ENCODE results near the gene ATP2B1.
A peak's percentile ranks its signal among the peaks of the same experiment; 100 is the strongest.

ATP2B1 gene

GRCh38 chr12:89636052-89636775 lies 72.4 kb downstream of the ATP2B1 start:
- H3K27ac ChIP-seq (ENCODE audit: poor library complexity, severe bottlenecking) = peak overlapping the region; percentile 43

GRCh38 chr12:89634508-89634907 lies 74.1 kb downstream of the ATP2B1 start:
- no peaks in the 10 kb centered on the region for H3K9me3 ChIP-seq (ENCODE audit: severe bottlenecking)
- TF ChIP-seq CTCF (IDR thresholded peaks at IDR 0.05; ENCODE audit: poor library complexity, severe bottlenecking) = no peak
- no peak overlapping the region for H3K4me3 ChIP-seq (ENCODE audit: severe bottlenecking)
- ATAC-seq (ENCODE audit: low read depth) (no peak), DNase-seq (ENCODE audit: low spot score) (no peak)
- peaks cover 15% of the 10 kb centered on the region for H3K4me1 ChIP-seq (ENCODE audit: insufficient read depth, poor library complexity, severe bottlenecking)
- no peaks in the 10 kb centered on the region for H3K27me3 ChIP-seq (ENCODE audit: insufficient read depth, poor library complexity, severe bottlenecking)
- H3K27ac ChIP-seq (ENCODE audit: poor library complexity, severe bottlenecking) = no peak overlapping the region
- peaks cover 56% of the 10 kb centered on the region for H3K36me3 ChIP-seq (ENCODE audit: low read depth)

More at GRCh38 chr12:89636052-89636775, 72.4 kb downstream of the ATP2B1 start:
- H3K27me3 ChIP-seq (ENCODE audit: insufficient read depth, poor library complexity, severe bottlenecking) = no peaks in the 10 kb centered on the region
- no peak overlapping the region for H3K4me3 ChIP-seq (ENCODE audit: severe bottlenecking)
- peaks cover 51% of the 10 kb centered on the region for H3K36me3 ChIP-seq (ENCODE audit: low read depth)
- ATAC-seq (ENCODE audit: low read depth) (peak; percentile 82), DNase-seq (ENCODE audit: low spot score) (no peak)
- no peak for TF ChIP-seq CTCF (IDR thresholded peaks at IDR 0.05; ENCODE audit: poor library complexity, severe bottlenecking)
- no peaks in the 10 kb centered on the region for H3K9me3 ChIP-seq (ENCODE audit: severe bottlenecking)
- peaks cover 15% of the 10 kb centered on the region for H3K4me1 ChIP-seq (ENCODE audit: insufficient read depth, poor library complexity, severe bottlenecking)

DNA sequence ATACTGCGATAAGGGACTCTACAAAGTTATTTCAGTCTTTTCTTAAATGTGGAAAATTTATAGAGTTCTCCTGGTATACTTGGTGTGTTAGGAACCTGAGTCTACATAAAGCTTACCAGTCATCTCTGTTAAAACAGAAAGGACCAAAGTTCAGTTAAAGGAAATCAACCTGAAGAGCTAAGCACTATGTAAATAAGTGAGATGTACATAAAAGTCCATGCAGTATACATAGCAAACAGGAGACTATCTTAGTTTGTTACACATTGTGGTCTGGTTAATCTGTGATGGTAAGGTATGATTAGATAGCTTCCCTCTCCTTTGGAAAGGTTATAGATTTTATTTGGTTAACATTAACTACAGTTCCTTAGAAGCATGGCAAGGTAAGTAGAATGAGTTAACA lies 75.9 kb downstream of the ATP2B1 start:
- H3K27me3 ChIP-seq (ENCODE audit: insufficient read depth, poor library complexity, severe bottlenecking) = no peaks in the 10 kb centered on the region
- H3K36me3 ChIP-seq (ENCODE audit: low read depth) = peaks cover 61% of the 10 kb centered on the region
- H3K4me3 ChIP-seq (ENCODE audit: severe bottlenecking) = no peak overlapping the region
- H3K4me1 ChIP-seq (ENCODE audit: insufficient read depth, poor library complexity, severe bottlenecking) = peaks cover 15% of the 10 kb centered on the region
- H3K9me3 ChIP-seq (ENCODE audit: severe bottlenecking) = no peaks in the 10 kb centered on the region
- H3K27ac ChIP-seq (ENCODE audit: poor library complexity, severe bottlenecking) = no peak overlapping the region
- DNase-seq (ENCODE audit: low spot score) (no peak), ATAC-seq (ENCODE audit: low read depth) (no peak)
- no peak for TF ChIP-seq CTCF (IDR thresholded peaks at IDR 0.05; ENCODE audit: poor library complexity, severe bottlenecking)

DNA sequence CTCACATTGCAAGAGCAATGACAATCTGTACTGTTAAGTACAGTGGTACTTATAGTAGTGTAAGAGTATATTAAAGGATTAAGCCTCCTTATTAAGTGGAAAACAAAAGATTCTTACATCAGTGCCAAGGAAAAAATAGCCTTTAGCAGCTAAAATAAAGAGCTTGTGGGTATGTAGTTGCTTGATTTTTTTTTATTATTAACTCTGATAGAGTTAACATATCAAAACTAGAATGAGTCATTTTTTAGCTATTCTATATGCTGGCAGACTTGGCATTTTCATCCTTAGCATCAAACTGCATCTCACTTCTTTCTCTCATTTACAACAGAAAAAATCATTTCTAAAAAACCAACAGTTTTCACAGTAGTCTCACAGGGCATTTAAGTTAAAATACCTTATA lies 86.5 kb downstream of the ATP2B1 start:
- Histone ChIP-seq H3K27me3 (ENCODE audit: insufficient read depth, poor library complexity, severe bottlenecking) (no peaks in the 10 kb centered on the region), H3K9me3 (ENCODE audit: severe bottlenecking) (no peaks in the 10 kb centered on the region), H3K27ac (ENCODE audit: poor library complexity, severe bottlenecking) (no peak overlapping the region), H3K36me3 (ENCODE audit: low read depth) (peaks cover 75% of the 10 kb centered on the region), H3K4me3 (ENCODE audit: severe bottlenecking) (no peak overlapping the region), H3K4me1 (ENCODE audit: insufficient read depth, poor library complexity, severe bottlenecking) (peaks cover 3% of the 10 kb centered on the region)
- DNase-seq (ENCODE audit: low spot score) (no peak), ATAC-seq (ENCODE audit: low read depth) (no peak)
- TF ChIP-seq CTCF (IDR thresholded peaks at IDR 0.05; ENCODE audit: poor library complexity, severe bottlenecking) = no peak

DNA sequence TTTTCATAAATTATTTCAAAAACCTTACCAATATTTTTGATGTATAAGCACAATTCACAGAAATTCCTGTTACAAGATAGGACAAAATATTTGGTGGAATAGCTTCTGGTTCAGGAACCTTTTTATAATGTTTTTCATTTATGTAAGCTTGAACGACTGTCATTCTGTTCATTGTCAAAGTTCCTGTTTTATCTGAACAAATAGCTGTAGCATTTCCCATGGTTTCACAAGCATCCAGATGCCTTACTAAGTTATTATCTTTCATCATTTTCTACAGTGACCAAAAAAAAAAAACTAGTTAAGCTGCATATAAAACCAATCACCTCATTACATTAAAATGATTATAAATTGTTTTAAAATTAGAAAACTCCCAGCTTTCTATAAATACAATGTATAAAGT lies 87.1 kb downstream of the ATP2B1 start:
- ATAC-seq (ENCODE audit: low read depth) = no peak
- Histone ChIP-seq H3K4me1 (ENCODE audit: insufficient read depth, poor library complexity, severe bottlenecking) (peaks cover 3% of the 10 kb centered on the region), H3K27ac (ENCODE audit: poor library complexity, severe bottlenecking) (no peak overlapping the region), H3K36me3 (ENCODE audit: low read depth) (peaks cover 71% of the 10 kb centered on the region), H3K9me3 (ENCODE audit: severe bottlenecking) (no peaks in the 10 kb centered on the region), H3K27me3 (ENCODE audit: insufficient read depth, poor library complexity, severe bottlenecking) (no peaks in the 10 kb centered on the region), H3K4me3 (ENCODE audit: severe bottlenecking) (no peak overlapping the region)
- DNase-seq (ENCODE audit: low spot score) = no peak
- no peak for TF ChIP-seq CTCF (IDR thresholded peaks at IDR 0.05; ENCODE audit: poor library complexity, severe bottlenecking)

Data from RWPE2 (cell line).